Activated CD4-positive, alpha-beta T cell treated with anti-CD3 and anti-CD28 coated beads for 24 hours (primary cell): ENCODE results near the gene KCNH3.
"Not testable (repeated sequence)": the region's sequence is repeated elsewhere in the genome, so short reads cannot be mapped to it uniquely, and the experiment has no call there.

Experiments
- DNase-seq, 2 donors: peaks; one replicate each; pipeline ENCODE4 v3.0.0-alpha.2; 2020; ENCODE audit warnings: low read depth in 2 of 2

KCNH3 gene

GRCh38 chr12:49525942-49526341, 12.9 kb upstream of the KCNH3 start:
- DNase-seq, result no peak

DNA sequence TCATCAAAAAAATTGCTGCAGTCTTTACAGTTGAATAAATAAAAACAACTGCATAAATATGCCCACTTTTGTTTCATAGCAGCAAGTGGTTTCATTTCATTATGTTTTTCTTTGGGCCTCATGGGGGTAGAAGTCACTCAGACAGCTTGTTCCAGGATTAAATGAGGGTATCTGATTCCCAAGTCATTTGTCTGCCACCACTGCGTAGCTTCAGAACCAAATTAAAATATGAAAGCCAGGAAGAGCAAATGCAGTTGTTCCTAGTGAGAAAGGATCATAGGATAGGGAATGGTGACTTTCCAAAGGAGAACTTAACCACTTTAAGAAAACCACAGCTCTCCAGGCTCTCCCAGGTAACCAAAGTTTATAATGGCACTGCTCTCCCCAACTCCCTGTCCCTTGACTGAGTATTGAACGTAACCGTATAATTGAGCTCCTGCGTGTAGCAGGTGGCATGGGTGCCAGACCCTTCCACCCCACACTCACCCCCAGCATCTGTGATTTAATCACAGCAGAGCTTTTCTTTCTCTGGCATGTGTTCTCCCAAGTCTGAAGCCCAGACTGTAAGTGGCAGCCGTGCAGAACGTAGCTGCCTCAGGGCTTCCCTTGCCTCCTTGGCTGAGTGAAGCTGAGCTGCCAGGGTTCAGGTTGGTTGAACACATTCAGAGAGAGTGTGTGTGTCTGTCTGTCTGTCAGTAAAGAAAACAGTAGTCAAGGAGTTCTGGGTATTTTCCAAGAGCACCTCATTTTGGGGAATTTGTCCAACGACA, 11.3 kb upstream of the KCNH3 start:
- DNase-seq, result no peak

DNA sequence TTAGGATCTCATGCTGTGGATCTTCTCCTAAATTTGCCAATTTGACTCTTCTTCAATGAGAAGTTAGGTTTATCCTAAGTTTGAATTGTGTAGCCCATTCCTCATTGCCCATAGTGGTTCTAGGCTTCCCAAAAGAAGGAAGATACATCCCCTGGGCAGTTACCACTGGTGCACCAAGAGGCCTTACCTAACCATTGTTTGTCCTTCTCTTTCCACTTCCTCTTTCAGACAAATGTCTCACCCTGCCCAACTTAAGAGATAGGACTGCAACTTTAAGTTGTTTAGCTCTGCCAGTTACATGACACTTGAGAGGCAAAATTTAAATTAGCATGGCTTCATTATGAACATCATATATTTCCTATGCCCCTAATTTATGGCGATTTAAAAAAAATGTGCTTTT, 9.4 kb upstream of the KCNH3 start:
- DNase-seq, result no peak

GRCh38 chr12:49531745-49532144, 7.1 kb upstream of the KCNH3 start:
- DNase-seq, result no peak

- DNase-seq, result no peak
These were observed 5.5 kb upstream of the KCNH3 start for GRCh38 chr12:49533331-49533730.

GRCh38 chr12:49534122-49534521, 4.7 kb upstream of the KCNH3 start:
- DNase-seq, result not testable (repeated sequence)

- DNase-seq, result no peak
These were observed 4.0 kb upstream of the KCNH3 start for GRCh38 chr12:49534731-49535278.

- DNase-seq, result no peak
These were observed 2.8 kb upstream of the KCNH3 start for GRCh38 chr12:49535921-49536525.

DNA sequence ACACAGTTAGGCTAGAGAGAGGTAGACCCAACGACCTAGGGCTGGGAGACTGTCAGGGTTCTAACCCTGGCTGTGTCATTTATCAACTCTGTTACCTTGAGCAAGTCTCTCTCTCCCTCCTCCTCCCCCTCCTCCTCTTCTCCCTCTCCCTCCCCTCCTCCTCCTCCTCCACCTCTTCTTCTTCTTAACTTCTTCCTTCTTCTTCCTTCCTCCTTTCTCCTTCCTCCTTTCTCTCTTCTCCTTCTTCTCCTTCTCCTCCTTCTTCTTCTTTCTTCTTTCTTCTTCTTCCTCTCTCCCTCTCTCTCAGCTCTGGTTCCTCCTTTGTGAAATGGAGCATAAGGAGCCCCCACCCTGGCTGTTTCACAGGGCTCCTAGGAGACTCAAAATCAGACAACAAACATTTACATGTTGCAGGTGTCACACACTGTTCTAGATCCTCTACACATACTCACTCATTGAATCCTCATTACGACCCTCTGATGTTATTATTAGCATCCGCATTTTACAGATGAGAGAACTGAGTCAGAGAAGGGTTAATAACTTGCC, 2.2 kb upstream of the KCNH3 start:
- no peak for DNase-seq

DNA sequence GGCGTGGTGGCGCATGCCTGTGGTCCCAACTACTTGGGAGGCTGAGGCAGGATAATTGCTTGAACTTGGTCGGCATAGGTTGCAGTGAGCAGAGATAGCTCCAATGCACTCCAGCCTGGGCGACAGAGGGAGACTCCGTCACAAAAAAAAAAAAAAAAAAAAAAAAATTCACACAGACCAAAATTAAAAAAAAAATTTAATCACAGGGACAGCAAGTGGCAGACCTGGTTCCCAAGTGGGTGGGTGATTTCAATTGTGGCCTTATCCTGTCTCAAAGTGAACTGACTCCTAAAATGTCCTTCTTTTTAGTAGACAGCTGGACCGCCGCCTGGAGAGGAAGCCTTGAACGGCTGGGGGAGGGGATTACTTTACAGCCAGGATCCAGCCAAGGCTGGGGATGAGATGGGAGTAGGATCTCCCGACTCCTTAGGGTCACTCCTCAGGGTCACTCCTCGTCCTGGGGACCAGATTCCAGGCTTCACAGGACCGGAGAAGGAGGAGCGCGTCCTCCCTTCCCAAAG, 1.5 kb upstream of the KCNH3 start:
- no peak for DNase-seq

- DNase-seq, result no peak
These were observed 899 bp upstream of the KCNH3 start for GRCh38 chr12:49537752-49538509.

GRCh38 chr12:49539406-49540228, 787 bp downstream of the KCNH3 start:
- no peak for DNase-seq

- DNase-seq, result no peak
These were observed 1.7 kb downstream of the KCNH3 start for GRCh38 chr12:49540229-49541139.

GRCh38 chr12:49541140-49541861, 2.5 kb downstream of the KCNH3 start:
- DNase-seq, result no peak

DNA sequence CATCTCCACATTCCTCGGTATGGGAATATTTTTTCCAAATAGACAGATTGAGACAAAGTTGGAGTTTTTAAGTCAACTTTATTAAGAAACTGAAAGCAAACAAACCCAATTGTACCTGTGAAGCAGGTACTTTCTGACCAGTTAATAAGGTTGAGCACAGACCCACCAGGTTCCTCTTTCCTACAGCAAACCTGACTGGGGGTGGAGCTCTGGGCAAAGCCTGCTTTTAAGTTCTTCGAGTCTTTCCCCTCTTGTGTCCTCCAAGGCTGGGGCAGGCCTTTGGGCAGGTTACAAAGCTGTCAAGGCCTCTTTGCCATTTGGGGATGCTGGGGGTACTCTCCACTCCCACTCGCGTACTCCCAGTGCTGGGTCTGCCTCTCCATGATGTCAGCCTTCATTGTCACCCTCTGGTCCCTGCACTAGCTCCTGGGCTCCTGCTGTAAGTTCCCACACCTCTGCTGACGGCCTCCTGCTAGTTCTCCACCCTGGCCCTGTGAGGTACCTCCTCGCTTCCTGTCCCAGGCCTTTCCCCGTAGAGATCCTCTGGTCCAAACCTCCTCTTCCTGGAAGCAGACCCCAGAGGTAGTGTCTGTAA, 3.2 kb downstream of the KCNH3 start:
- DNase-seq, result no peak

DNA sequence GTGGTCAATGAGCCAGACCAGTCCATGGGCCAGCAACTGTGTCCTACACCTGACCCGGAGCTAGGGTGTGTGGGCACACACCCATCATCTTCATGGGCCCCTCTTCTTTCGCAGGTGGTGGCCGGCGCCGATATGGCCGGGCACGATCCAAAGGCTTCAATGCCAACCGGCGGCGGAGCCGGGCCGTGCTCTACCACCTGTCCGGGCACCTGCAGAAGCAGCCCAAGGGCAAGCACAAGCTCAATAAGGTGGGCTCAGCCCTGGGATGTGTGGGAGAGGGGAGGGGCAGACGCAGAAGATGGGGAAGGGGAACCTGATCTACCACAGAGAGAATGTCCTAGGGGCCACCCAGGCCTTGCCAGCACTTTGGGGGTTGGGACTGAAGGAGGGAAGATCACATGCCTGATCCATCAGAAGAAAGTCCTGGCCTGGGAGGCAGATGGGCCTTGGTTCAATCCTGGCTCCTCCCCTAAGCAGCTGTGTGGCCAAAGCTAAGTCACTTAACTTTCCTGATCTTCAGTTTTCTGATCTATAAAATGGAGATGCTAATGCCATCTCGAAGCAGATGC, 3.8 kb downstream of the KCNH3 start:
- DNase-seq, result no peak

DNA sequence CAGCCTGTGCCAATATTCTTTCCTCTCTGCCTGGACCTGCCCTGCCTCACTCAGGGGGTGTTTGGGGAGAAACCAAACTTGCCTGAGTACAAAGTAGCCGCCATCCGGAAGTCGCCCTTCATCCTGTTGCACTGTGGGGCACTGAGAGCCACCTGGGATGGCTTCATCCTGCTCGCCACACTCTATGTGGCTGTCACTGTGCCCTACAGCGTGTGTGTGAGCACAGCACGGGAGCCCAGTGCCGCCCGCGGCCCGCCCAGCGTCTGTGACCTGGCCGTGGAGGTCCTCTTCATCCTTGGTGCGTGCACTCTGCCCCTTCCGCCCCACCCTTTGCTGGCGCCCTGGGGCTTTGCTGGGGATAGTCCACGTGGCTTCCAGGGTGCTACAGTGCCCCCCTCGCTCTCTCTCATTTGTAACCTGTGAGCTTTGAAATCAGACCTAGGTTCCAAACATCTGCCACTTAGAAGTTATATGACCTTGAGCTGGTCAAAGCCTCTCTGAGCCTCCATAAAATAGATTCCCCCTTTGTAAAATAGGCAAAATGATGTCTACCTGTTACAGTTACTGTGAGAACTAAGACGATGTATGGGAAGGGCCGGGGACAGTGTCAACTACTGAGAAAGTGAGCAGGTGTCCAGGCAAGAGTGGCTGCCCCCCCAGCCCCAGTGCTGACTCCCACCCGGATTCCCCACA, 4.5 kb downstream of the KCNH3 start:
- no peak for DNase-seq
